Astrocyte (in vitro differentiated cells and primary cell): ENCODE data around the gene ZNF662. TPM values are rescaled to one million over a fixed set of nuclear protein-coding genes. Genes with fewer than 3 reads are reported as not detected.

Source experiments
- DNase-seq: peaks from one replicate; pipeline ENCODE4 v3.0.0-alpha.2; 2010; ENCODE audit warnings: low read depth
- FAIRE-seq: peaks from 2 replicates; lab custom pipeline; 2011; peaks lifted over from hg19 to GRCh38; lab: Jason Lieb, UNC
- H2AFZ ChIP-seq: 2 replicates; pipeline ENCODE4 v1.6.0; 2012; ENCODE audit warnings: low read depth, low read length, inconsistent platforms
- H3K27ac ChIP-seq: 2 replicates; pipeline ENCODE4 v1.5.1; 2011; ENCODE audit warnings: low read depth, low read length, inconsistent platforms
- H3K27me3 ChIP-seq: 2 replicates; pipeline ENCODE4 v1.6.0; 2011; ENCODE audit warnings: low read length, inconsistent platforms; ENCODE audit not compliant: insufficient read depth
- H3K36me3 ChIP-seq: 2 replicates; pipeline ENCODE4 v1.5.1; 2011; ENCODE audit warnings: low read length, inconsistent platforms; ENCODE audit not compliant: insufficient read depth
- H3K4me1 ChIP-seq: 2 replicates; pipeline ENCODE4 v1.5.1; 2011; ENCODE audit warnings: low read length, inconsistent platforms; ENCODE audit not compliant: insufficient read depth
- H3K4me2 ChIP-seq: 2 replicates; pipeline ENCODE4 v1.6.0; 2012; ENCODE audit warnings: low read length, inconsistent platforms
- H3K4me3 ChIP-seq: 2 replicates; pipeline ENCODE4 v1.5.1; 2011; ENCODE audit warnings: low read depth, mild to moderate bottlenecking, low read length, inconsistent platforms; ENCODE audit not compliant: insufficient read depth
- H3K79me2 ChIP-seq: 2 replicates; pipeline ENCODE4 v1.6.0; 2012; ENCODE audit warnings: mild to moderate bottlenecking, low read length, inconsistent platforms; ENCODE audit not compliant: insufficient read depth
- H3K9ac ChIP-seq: 2 replicates; pipeline ENCODE4 v1.6.0; 2012; ENCODE audit warnings: mild to moderate bottlenecking, low read length, inconsistent platforms
- H3K9me3 ChIP-seq: 2 replicates; pipeline ENCODE4 v1.5.1; 2012; ENCODE audit warnings: low read depth, mild to moderate bottlenecking, low read length, inconsistent platforms; ENCODE audit not compliant: insufficient read depth
- H4K20me1 ChIP-seq: 2 replicates; pipeline ENCODE4 v1.6.0; 2012; ENCODE audit warnings: low read length, inconsistent platforms; ENCODE audit not compliant: insufficient read depth
- H3K27ac Mint-ChIP-seq: one replicate; pipeline ENCODE4 v1.8.0; 2021; ENCODE audit warnings: mild to moderate bottlenecking, mixed read lengths; ENCODE audit not compliant: unreplicated experiment
- H3K27me3 Mint-ChIP-seq: one replicate; pipeline ENCODE4 v1.8.0; 2021; ENCODE audit warnings: low read depth, mixed read lengths; ENCODE audit not compliant: unreplicated experiment
- H3K36me3 Mint-ChIP-seq: one replicate; pipeline ENCODE4 v1.8.0; 2021; ENCODE audit warnings: low read depth, mixed read lengths; ENCODE audit not compliant: unreplicated experiment
- H3K4me1 Mint-ChIP-seq: one replicate; pipeline ENCODE4 v1.8.0; 2021; ENCODE audit warnings: low read depth, mixed read lengths; ENCODE audit not compliant: unreplicated experiment
- H3K4me3 Mint-ChIP-seq: one replicate; pipeline ENCODE4 v1.8.0; 2021; ENCODE audit warnings: mild to moderate bottlenecking, moderate library complexity, mixed read lengths; ENCODE audit not compliant: unreplicated experiment
- H3K9me3 Mint-ChIP-seq: one replicate; pipeline ENCODE4 v1.8.0; 2021; ENCODE audit warnings: mild to moderate bottlenecking, mixed read lengths; ENCODE audit not compliant: unreplicated experiment
- CTCF ChIP-seq: IDR thresholded peaks from 2 replicates; pipeline ENCODE4 v1.5.1; 2011; ENCODE audit warnings: low read depth, mild to moderate bottlenecking, inconsistent platforms, low read length, moderate library complexity; ENCODE audit not compliant: insufficient read depth
- EZH2 ChIP-seq: IDR thresholded peaks from 2 replicates; pipeline ENCODE4 v1.6.1; 2012; ENCODE audit warnings: mild to moderate bottlenecking, low read length, inconsistent platforms; ENCODE audit not compliant: insufficient read depth
- total RNA-seq: library from RNA; stranded (reverse); gene quantifications from 2 replicates; pipeline ENCODE4 v1.2.1, GENCODE V29; 2021

The ZNF662 gene
- total RNA-seq, 1 donor from 2014 or later, result 0.23 TPM

- no peak overlapping the region for H3K27ac Mint-ChIP-seq
- Histone ChIP-seq H4K20me1 (no peaks in the 10 kb centered on the region), H3K9ac (no peak overlapping the region), H3K27ac (no peak overlapping the region), H2AFZ (no peak overlapping the region), H3K9me3 (no peaks in the 10 kb centered on the region), H3K4me3 (no peak overlapping the region), H3K36me3 (no peaks in the 10 kb centered on the region), H3K27me3 (peaks cover 8% of the 10 kb centered on the region), H3K4me1 (no peaks in the 10 kb centered on the region), H3K79me2 (no peaks in the 10 kb centered on the region), H3K4me2 (no peak overlapping the region)
- TF ChIP-seq EZH2 (no peak), CTCF (no peak)
- peaks cover 2% of the 10 kb centered on the region for H3K36me3 Mint-ChIP-seq
- no peak overlapping the region for H3K4me3 Mint-ChIP-seq
- no peaks in the 10 kb centered on the region for H3K4me1 Mint-ChIP-seq
- peaks cover 3% of the 10 kb centered on the region for H3K9me3 Mint-ChIP-seq
- H3K27me3 Mint-ChIP-seq, result peaks cover 2% of the 10 kb centered on the region
- DNase-seq (no peak), FAIRE-seq (no peak)
Observed at GRCh38 chr3:42900226-42901072, 5.5 kb upstream of the ZNF662 start.

GRCh38 chr3:42901073-42901415 is 4.9 kb upstream of the ZNF662 start:
- H3K27me3 ChIP-seq, result peaks cover 8% of the 10 kb centered on the region
- H3K79me2 ChIP-seq, result no peaks in the 10 kb centered on the region
- TF ChIP-seq CTCF (no peak), EZH2 (no peak)
- H3K9me3 Mint-ChIP-seq, result peaks cover 3% of the 10 kb centered on the region
- no peaks in the 10 kb centered on the region for H3K4me1 ChIP-seq
- no peak for FAIRE-seq
- no peak overlapping the region for H3K4me2 ChIP-seq
- H3K27me3 Mint-ChIP-seq, result peaks cover 2% of the 10 kb centered on the region
- no peak overlapping the region for H3K27ac Mint-ChIP-seq
- no peaks in the 10 kb centered on the region for H3K4me1 Mint-ChIP-seq
- no peak overlapping the region for H3K4me3 Mint-ChIP-seq
- peaks cover 2% of the 10 kb centered on the region for H3K36me3 Mint-ChIP-seq
- no peak overlapping the region for H3K4me3 ChIP-seq
- H3K36me3 ChIP-seq, result no peaks in the 10 kb centered on the region
- DNase-seq, result no peak
- no peaks in the 10 kb centered on the region for H3K9me3 ChIP-seq
- H3K9ac ChIP-seq, result no peak overlapping the region
- H2AFZ ChIP-seq, result no peak overlapping the region
- no peaks in the 10 kb centered on the region for H4K20me1 ChIP-seq
- no peak overlapping the region for H3K27ac ChIP-seq

- Mint-ChIP-seq H3K27me3 (peaks cover 4% of the 10 kb centered on the region), H3K4me3 (no peak overlapping the region), H3K9me3 (peaks cover 5% of the 10 kb centered on the region), H3K27ac (no peak overlapping the region), H3K36me3 (peaks cover 2% of the 10 kb centered on the region), H3K4me1 (no peaks in the 10 kb centered on the region)
- DNase-seq (no peak), FAIRE-seq (no peak)
- Histone ChIP-seq H3K4me2 (no peak overlapping the region), H2AFZ (no peak overlapping the region), H4K20me1 (no peaks in the 10 kb centered on the region), H3K9me3 (no peaks in the 10 kb centered on the region), H3K36me3 (no peaks in the 10 kb centered on the region), H3K27ac (no peak overlapping the region), H3K79me2 (no peaks in the 10 kb centered on the region), H3K4me3 (no peak overlapping the region), H3K9ac (no peak overlapping the region), H3K4me1 (no peaks in the 10 kb centered on the region), H3K27me3 (peaks cover 8% of the 10 kb centered on the region)
- TF ChIP-seq EZH2 (no peak), CTCF (no peak)
Observed at GRCh38 chr3:42902257-42902656, 3.7 kb upstream of the ZNF662 start.
